K562 (cell line): ENCODE measurements around the gene MICALL2. TPM values are rescaled to one million over a fixed set of nuclear protein-coding genes. Genes with fewer than 3 reads are reported as not detected.

Source experiments
- CBX2 ChIP-seq: fragments of 200-600 bp; sonication (generic); IDR thresholded peaks from one replicate; pipeline ENCODE4 v1.6.1; 2012; ENCODE audit warnings: mild to moderate bottlenecking, low read length, inconsistent platforms; ENCODE audit not compliant: insufficient read depth, poor library complexity, severe bottlenecking
- CBX3 ChIP-seq, 2 experiments: IDR thresholded peaks; 1 replicate in 1 of 2; 2 replicates in 1 of 2; pipeline ENCODE4 v1.6.1; 2012; ENCODE audit warnings: inconsistent platforms in 2 of 2, low read length in 2 of 2, borderline replicate concordance in 1 of 2, control low read depth in 1 of 2
- CREB1 ChIP-seq, 2 experiments: sonication (generic) in 1 of 2; formaldehyde crosslinking in 1 of 2; IDR thresholded peaks; 2 replicates each; pipeline versions ENCODE4 v1.6.1 to v1.8.0; 2012 to 2022; ENCODE audit warnings: inconsistent platforms in 1 of 2, mild to moderate bottlenecking in 1 of 2, missing genetic modification reagents in 1 of 2, moderate library complexity in 1 of 2
- GATAD2B ChIP-seq: fragments of 450-650 bp; IDR thresholded peaks from 2 replicates; pipeline ENCODE4 v1.6.1; 2017; ENCODE audit warnings: mild to moderate bottlenecking, borderline replicate concordance
- GTF2A2 ChIP-seq: IDR thresholded peaks from 2 replicates; pipeline ENCODE4 v1.6.1; 2016; ENCODE audit warnings: mild to moderate bottlenecking, missing genetic modification characterization, missing compliant biosample characterization
- HEY1 ChIP-seq: fragments of 250-450 bp; sonication (Bioruptor Pico); IDR thresholded peaks from 2 replicates; pipeline ENCODE4 v1.5.0; 2020; ENCODE audit warnings: mild to moderate bottlenecking, moderate library complexity, borderline replicate concordance
- JUND ChIP-seq, 2 experiments: IDR thresholded peaks; 2 replicates in 1 of 2; 3 replicates in 1 of 2; pipeline ENCODE4 v1.6.1; 2011; ENCODE audit warnings: borderline replicate concordance in 2 of 2, low read depth in 2 of 2, low read length in 2 of 2, improper control_type of control experiment in 1 of 2, missing biosample characterization in 1 of 2, missing genetic modification characterization in 1 of 2, missing genetic modification reagents in 1 of 2
- MAZ ChIP-seq, 2 experiments: fragments of 450-650 bp in 1 of 2; sonication (generic) in 1 of 2; formaldehyde crosslinking; IDR thresholded peaks in 1 of 2; conservative IDR thresholded peaks in 1 of 2; 2 replicates each; pipeline versions ENCODE4 v1.4.0 to v1.5.0; 2020; ENCODE audit warnings: mild to moderate bottlenecking in 1 of 2, missing genetic modification reagents in 1 of 2
- NCOA4 ChIP-seq: fragments of 450-650 bp; IDR thresholded peaks from 2 replicates; pipeline ENCODE4 v1.6.1; 2018; ENCODE audit warnings: mild to moderate bottlenecking; ENCODE audit not compliant: partially characterized antibody
- POLR3G ChIP-seq: IDR thresholded peaks from 2 replicates; pipeline ENCODE4 v1.6.1; 2011; ENCODE audit not compliant: insufficient read length, insufficient replicate concordance; ENCODE audit errors: extremely low read depth
- PRDM10 ChIP-seq: fragments of 450-650 bp; IDR thresholded peaks from 2 replicates; pipeline ENCODE4 v1.6.1; 2018; ENCODE audit not compliant: partially characterized antibody
- RBM15 ChIP-seq: fragments of 200-400 bp; formaldehyde crosslinking; IDR thresholded peaks from 2 replicates; pipeline ENCODE4 v1.6.1; 2018; ENCODE audit warnings: mild to moderate bottlenecking, low read length, moderate library complexity; ENCODE audit not compliant: insufficient read depth
- SMARCC2 ChIP-seq: fragments of 450-650 bp; IDR thresholded peaks from 2 replicates; pipeline ENCODE4 v1.6.1; 2017; ENCODE audit warnings: antibody characterized with exemption, moderate library complexity, mild to moderate bottlenecking, low read depth
- TAF1 ChIP-seq: IDR thresholded peaks from 2 replicates; pipeline ENCODE4 v1.6.1; 2011; ENCODE audit warnings: mild to moderate bottlenecking, low read length, moderate library complexity; ENCODE audit not compliant: insufficient read depth, control insufficient read depth, severe bottlenecking; ENCODE audit errors: extremely low read depth
- TRIM28 ChIP-seq: fragments of 450-650 bp; IDR thresholded peaks from 2 replicates; pipeline ENCODE4 v1.6.1; 2017
- ZBTB9 ChIP-seq: fragments of 450-650 bp; formaldehyde crosslinking; IDR thresholded peaks from 2 replicates; pipeline ENCODE4 v1.4.0; 2020; ENCODE audit warnings: mild to moderate bottlenecking, moderate library complexity
- ZNF124 ChIP-seq: sonication (generic); formaldehyde crosslinking; IDR thresholded peaks from 2 replicates; pipeline ENCODE4 v1.8.1; 2022; ENCODE audit warnings: missing genetic modification reagents
- ZNF175 ChIP-seq: fragments of 200-800 bp; sonication (Bioruptor generic); IDR thresholded peaks from 2 replicates; pipeline ENCODE4 v1.6.1; 2016; ENCODE audit warnings: low read depth, mild to moderate bottlenecking, missing genetic modification characterization, missing compliant biosample characterization
- ZNF707 ChIP-seq: fragments of 250-450 bp; sonication (Bioruptor Pico); conservative IDR thresholded peaks from 2 replicates; pipeline ENCODE4 v1.8.0; 2022; ENCODE audit warnings: inconsistent platforms, mild to moderate bottlenecking, moderate library complexity
- polyA plus RNA-seq, 8 experiments: library from polyadenylated mRNA; depleted of rRNA in 4 of 8; stranded (reverse) in 5 of 8; unstranded in 3 of 8; fragments of >200 nt; fragmentation: Nextera tagmentation in 2 of 8; fragmentation: Illumina TruSeq in 1 of 8; extraction: Ambion mirVana in 2 of 8; extraction: Trizol in 1 of 8; gene quantifications; 2 replicates each; pipeline versions ENCODE4 v1.2.1 to v1.2.3, GENCODE V29; 2011 to 2014; ENCODE audit warnings: inconsistent platforms in 1 of 8, missing spikeins in 1 of 8
- total RNA-seq, 7 experiments: library from RNA; depleted of rRNA in 6 of 7; stranded (reverse); fragments of >200 nt in 6 of 7; fragmentation: Illumina TruSeq in 2 of 7; extraction: Trizol in 2 of 7; gene quantifications; 2 replicates each; pipeline versions ENCODE4 v1.2.1 to v1.2.3, GENCODE V29; 2011 to 2021; ENCODE audit warnings: low replicate concordance in 1 of 7
- TF ChIP-seq, protein P1 (sequence below): fragments of 450-650 bp; formaldehyde crosslinking; IDR thresholded peaks from 2 replicates; pipeline ENCODE4 v1.4.0; 2022; ENCODE audit warnings: mild to moderate bottlenecking, moderate library complexity

The MICALL2 gene
- total and polyA plus RNA-seq, 9 of the 15 experiments (the other 6 are each of a cell fraction or from before 2014, with no cell fraction given): 1.8 to 103 (median 17.0) TPM

DNA sequence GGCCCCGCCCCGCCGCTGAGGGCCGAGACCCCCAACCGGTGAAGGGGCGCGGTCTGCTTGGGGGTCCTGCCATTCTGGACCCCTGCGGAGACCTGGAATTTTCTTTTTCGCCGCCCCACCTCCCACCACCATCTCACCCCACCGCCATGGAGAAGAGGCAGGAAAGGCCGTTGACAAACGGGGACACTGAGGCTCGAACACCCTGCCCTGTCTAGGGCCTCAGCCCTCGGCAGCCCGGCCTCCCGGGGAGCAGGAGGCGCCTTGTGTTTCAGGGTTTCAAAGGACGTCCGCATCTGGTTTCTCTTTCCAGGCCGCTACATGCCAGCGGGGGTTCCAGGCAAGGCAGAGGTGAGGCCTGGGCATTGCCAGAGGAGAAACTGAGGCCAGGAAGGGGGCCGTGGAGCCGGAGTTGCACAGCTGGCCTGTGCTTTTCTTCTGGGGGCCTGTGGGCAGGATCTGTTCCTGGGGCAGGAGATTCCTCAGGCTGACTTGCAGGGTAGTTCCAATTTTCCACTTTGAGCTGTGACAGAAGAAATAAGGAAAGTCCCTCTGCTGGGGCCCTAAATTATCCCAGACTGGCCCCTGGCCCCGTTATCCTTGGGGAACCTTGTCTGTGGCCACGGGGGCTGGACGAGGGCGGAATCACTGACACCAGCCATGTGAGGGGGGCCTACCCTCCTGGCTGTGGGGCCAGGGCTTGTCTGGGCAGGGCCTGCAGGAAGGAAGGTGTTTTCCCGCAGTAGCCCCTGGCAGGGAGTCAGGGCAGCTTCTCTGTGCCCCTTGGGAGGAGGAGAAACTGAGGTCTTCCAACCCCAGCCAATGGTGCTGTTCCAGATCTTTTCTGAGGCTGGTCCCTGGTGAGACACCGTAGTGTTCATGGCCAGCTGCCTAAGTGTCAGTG is 900 bp upstream of the MICALL2 start (continued):
- TF ChIP-seq PRDM10: no peak
- no peak for TF ChIP-seq GTF2A2 (tag)
- TF ChIP-seq SMARCC2: no peak
- TF ChIP-seq CREB1 (IDR thresholded peaks at IDR 0.05): no peak
- peak; percentile 20; the same call in 1 of the 2 replicates for TF ChIP-seq CREB1 (CRISPR knock-in tag; IDR thresholded peaks at IDR 0.05)
- TF ChIP-seq ZNF175 (CRISPR knock-in tag): no peak
- TF ChIP-seq ZNF707 (CRISPR knock-in tag): 0 out of 2 replicates have a peak, but pooled peaks have one; percentile 24
- TF ChIP-seq HEY1 (CRISPR knock-in tag): no peak
- peak; percentile 18 for TF ChIP-seq TAF1
- TF ChIP-seq TRIM28: no peak
- TF ChIP-seq CBX2: no peak
- no peak for TF ChIP-seq JUND (IDR thresholded peaks at IDR 0.05; ENCODE audit: borderline replicate concordance, low read depth, low read length)
- TF ChIP-seq JUND (tag; IDR thresholded peaks at IDR 0.05; ENCODE audit: borderline replicate concordance, low read depth, low read length): no peak; the same call in 2 of the 3 replicates
- no peak for TF ChIP-seq POLR3G
- no peak for TF ChIP-seq GATAD2B
- TF ChIP-seq ZBTB9 (CRISPR knock-in tag): no peak; the same call in 1 of the 2 replicates
- no peak for TF ChIP-seq MAZ (CRISPR knock-in tag; conservative IDR thresholded peaks at IDR 0.05 in 1 of 2, IDR thresholded peaks at IDR 0.05 in 1 of 2)
- TF ChIP-seq, protein P1, sequence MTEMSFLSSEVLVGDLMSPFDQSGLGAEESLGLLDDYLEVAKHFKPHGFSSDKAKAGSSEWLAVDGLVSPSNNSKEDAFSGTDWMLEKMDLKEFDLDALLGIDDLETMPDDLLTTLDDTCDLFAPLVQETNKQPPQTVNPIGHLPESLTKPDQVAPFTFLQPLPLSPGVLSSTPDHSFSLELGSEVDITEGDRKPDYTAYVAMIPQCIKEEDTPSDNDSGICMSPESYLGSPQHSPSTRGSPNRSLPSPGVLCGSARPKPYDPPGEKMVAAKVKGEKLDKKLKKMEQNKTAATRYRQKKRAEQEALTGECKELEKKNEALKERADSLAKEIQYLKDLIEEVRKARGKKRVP (CRISPR knock-in tag): no peak
- TF ChIP-seq RBM15: no peak
- no peak for TF ChIP-seq CBX3 (IDR thresholded peaks at IDR 0.05; ENCODE audit: borderline replicate concordance in 1 of 2, low read length in 2 of 2)
- no peak for TF ChIP-seq NCOA4
- TF ChIP-seq ZNF124 (CRISPR knock-in tag): no peak
